SK-N-SH (cell line): Measurements from ENCODE around the gene IL4R.

Source experiments
- EP300 ChIP-seq, 2 experiments: IDR thresholded peaks; 2 replicates each; pipeline versions ENCODE4 v1.4.0 to v1.6.1; 2012; ENCODE audit warnings: borderline replicate concordance in 1 of 2, low read depth in 1 of 2, low read length in 1 of 2
- TAF1 ChIP-seq: IDR thresholded peaks from 2 replicates; pipeline ENCODE4 v1.6.1; 2012; ENCODE audit warnings: low read depth, mild to moderate bottlenecking, low read length, moderate library complexity, borderline replicate concordance
- TF ChIP-seq, protein P1 (sequence below): fragments of 200-600 bp; sonication (generic); IDR thresholded peaks from 2 replicates; pipeline ENCODE4 v1.6.1; 2017; ENCODE audit warnings: antibody characterized with exemption, mild to moderate bottlenecking, moderate library complexity

DNA sequence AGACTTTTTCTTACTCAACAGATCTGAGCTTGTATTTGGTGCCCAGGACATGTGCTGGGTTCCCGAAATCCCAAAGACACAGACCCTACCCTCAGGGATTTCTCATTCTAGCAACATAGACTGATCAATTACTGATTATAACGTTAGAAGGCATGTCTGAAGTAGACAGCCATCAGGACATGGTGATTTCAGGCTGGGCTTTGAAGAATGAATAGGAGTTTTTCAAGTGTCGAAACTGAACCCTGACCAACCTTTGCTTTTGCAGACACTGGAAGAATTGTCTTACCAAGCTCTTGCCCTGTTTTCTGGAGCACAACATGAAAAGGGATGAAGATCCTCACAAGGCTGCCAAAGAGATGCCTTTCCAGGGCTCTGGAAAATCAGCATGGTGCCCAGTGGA lies 48.2 kb downstream of the IL4R start:
- TF ChIP-seq EP300 (IDR thresholded peaks at IDR 0.05; ENCODE audit: borderline replicate concordance in 1 of 2, low read depth in 1 of 2, low read length in 1 of 2) = no peak
- TF ChIP-seq, protein P1, sequence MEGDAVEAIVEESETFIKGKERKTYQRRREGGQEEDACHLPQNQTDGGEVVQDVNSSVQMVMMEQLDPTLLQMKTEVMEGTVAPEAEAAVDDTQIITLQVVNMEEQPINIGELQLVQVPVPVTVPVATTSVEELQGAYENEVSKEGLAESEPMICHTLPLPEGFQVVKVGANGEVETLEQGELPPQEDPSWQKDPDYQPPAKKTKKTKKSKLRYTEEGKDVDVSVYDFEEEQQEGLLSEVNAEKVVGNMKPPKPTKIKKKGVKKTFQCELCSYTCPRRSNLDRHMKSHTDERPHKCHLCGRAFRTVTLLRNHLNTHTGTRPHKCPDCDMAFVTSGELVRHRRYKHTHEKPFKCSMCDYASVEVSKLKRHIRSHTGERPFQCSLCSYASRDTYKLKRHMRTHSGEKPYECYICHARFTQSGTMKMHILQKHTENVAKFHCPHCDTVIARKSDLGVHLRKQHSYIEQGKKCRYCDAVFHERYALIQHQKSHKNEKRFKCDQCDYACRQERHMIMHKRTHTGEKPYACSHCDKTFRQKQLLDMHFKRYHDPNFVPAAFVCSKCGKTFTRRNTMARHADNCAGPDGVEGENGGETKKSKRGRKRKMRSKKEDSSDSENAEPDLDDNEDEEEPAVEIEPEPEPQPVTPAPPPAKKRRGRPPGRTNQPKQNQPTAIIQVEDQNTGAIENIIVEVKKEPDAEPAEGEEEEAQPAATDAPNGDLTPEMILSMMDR = no peak
- no peak for TF ChIP-seq TAF1
